HG03342 (cell line): ENCODE measurements around the gene LMAN2.
"Not testable (repeated sequence)": the region's sequence is repeated elsewhere in the genome, so short reads cannot be mapped to it uniquely, and the experiment has no call there.

Source experiments
- ATAC-seq: cut with Tn5 transposase; IDR thresholded peaks from one replicate; pipeline ENCODE4 v1.9.1; 2021; ENCODE audit warnings: mild to moderate bottlenecking, moderate library complexity; ENCODE audit not compliant: unreplicated experiment

LMAN2 gene

DNA sequence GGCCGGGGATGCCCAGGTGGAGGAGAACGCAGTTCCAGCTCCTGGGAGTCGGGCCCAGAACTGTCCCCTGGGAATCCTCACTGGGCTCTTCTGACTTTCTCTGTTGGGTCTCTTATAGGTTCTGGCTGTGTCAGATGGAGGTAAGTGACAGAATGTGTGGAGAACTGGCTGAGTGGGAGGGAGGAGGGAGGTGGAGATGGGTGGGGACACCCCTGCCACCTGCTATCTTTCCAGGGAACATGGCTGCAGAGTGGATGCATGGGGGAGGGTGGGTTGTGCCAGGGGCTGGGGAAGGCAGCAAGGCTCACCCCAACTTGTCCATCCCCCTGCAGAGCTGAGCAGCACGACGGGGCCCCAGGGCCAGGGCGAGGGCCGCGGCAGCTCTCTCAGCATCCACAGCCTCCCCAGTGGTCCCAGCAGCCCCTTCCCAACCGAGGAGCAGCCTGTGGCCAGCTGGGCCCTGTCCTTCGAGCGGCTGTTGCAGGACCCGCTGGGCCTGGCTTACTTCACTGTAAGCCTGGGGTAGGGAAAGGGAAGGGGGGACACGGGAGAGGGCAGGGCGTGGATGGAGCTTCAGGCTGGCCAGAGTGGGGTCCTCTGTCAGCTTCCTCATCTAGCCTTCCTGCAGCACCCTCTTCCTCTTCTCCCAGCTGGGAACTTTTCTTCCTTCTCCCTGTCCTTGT lies 14.5 kb upstream of the LMAN2 start:
- no peak for ATAC-seq

DNA sequence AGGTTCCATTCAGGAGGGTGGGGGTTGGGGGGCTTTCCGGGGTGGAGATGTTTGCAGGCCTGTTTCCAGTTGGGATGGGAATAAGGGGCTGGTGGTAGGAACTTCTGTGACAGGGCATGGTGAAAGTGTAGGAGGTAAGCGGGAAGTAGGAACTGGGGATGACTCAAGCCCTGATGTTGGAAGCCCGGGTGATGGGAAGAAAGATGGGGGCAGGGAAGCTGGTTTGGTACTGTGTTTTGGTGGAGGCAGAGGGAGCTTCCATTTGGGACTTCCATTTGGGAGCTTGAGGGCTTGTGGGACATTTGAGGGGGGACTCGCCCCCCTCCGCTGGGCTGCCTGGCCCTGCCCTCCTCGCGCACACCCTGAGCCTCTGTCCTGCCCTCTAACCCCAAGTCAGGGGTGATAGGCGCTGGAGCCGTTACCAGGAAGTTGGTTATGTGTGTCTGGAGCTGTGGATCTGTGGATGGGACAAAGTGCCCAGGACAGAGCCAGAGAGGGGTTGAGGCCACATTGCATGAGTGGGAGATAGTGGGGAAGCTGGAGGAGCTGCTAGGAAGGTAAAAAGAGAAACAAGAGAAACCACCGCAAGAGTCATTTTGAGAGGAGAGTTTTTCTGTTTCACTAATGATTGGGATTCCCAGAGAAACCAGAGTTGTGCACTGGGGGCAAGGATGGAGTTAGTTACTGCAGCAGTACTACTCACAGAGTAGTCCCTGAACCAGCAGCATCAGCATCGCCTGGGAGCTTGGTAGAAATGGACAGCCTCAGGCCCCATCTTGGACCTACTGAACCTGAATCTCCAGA lies 12.9 kb upstream of the LMAN2 start:
- no peak for ATAC-seq

DNA sequence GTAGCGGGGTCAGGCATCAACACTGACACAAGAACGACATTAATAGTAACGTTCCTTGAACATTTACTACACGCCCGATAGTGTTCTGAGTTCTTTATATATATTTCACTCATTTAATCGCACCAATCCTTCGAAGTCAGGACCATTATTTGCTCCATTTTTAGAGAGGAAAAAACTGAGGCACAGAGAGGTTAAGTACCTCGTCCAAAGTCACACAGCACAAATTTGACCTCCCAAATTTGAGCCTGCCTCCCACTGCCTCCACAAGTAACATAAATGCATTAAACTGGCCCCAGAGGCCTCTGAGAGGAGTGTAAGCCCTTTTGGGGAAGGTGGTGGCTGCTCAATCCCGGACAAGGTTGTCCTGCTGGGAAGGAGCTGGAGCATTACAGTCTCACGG lies 12.1 kb upstream of the LMAN2 start:
- no peak for ATAC-seq

DNA sequence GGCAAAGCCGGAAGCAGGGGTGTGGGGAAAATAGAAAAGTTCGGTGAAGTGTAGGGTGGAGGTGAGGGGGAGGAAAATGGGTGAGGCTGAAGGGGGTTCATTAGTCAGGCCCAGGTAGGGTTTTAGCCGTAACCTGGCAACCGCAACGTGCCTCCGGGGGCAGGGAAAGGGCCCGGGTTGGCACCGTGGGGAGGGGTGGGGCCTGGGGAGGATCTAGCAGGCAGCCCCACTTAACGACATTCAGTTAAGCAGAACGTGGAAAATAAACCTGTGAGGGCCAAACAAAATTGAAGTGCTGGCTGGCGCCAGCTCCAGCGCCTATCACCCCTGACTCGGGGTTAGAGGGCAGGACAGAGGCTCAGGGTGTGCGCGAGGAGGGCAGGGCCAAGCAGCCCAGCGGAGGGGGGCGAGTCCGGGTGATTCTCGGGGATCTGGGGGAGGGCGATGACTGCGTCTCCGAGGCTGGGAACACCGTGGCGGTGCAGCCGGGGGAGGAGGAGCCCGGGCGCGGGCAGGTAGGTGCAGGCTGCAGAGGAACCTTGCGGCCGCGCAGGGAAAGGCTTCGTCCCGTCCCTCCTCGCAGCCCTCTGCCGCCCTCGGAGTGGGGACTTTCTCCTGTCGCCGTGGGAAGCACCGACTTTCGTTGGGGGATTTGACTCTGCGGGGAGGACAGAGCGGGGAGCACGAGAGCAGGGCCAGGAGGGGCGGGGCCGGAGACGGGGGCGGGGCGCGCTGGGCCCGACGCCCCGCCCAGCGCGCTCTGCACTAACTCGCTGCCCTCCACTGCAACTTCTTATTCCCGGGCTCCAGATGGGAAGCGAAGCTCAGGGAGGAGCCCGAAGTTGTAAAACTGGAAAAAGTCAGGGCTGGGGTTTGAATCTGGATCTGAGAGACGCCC lies 11.4 kb upstream of the LMAN2 start:
- ATAC-seq = peak; percentile 45

DNA sequence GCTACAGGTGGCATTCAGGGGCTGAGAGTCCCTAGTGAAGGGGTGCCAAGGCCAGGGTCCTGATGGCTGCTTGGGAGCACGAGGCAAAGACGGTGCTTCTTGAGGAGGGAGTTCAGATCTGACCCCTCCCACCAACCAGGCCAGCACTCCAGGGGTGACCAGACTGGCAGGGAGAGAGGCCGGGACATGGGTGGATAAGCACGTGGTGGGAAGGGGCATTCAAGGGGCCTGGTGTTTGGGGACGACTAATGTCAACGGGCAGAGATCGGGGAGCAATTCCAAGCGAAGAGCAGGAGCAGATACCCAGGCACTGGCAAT lies 10.8 kb upstream of the LMAN2 start:
- no peak for ATAC-seq

DNA sequence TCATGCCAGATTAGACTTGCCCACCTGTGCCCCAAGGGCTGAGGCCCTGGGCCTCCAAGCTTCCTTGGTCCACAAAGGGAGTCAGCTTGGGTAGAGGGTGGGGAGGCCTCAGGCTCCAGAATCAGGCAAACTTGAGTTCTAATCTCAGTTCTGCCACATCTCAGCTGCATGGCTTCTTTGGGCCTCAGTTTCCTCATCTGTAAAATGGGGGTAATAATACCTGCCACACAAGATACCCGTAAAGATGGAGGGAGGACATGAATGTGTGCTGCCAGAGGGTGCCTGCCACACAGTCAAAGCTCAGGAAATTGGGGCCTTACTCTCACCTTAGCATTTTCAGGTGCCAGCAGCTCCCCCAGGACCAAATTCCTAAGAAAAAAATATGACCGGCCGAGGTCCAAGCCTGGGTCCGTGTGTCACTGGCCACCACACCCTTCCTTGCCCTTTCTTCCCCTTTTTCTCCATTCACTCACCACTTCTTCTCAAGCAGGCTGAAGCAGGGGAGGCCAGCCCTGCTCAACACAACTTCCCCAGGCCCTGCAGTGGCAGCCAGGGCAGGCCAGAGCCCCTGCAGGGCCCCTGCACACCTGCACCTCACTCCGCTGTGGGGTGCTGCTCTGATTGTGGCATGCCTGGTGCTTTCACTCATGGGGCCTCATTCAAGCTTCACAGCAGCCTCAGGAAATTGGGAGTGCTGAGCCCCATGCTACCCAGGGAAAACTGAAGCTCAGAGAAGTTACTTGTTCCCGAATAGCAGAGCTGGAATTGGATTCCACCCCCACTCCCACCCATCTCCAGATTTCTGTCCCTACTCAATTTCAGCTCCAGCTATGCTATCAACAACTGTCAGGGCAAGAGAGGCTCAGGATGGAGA lies 10.2 kb upstream of the LMAN2 start:
- no peak for ATAC-seq

DNA sequence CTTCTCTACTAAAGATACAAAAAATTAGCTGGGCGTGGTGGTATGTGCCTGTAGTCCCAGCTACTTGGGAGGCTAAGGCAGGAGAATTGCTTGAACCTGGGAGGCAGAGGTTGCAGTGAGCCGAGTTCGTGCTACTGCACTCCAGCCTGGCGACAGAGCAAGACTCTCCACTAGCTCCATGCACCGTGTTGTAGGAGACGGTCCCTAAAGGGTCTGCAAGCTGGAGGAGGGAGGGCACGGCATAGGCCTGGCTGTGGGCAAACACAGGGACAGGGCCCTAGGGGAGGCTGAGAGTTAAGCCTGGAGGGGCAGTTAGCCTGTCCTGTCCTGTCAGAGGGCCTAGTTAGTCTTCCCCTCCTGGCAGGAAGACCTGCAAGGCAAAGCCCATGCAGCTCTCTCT lies 9.3 kb upstream of the LMAN2 start:
- ATAC-seq = not testable (repeated sequence)

DNA sequence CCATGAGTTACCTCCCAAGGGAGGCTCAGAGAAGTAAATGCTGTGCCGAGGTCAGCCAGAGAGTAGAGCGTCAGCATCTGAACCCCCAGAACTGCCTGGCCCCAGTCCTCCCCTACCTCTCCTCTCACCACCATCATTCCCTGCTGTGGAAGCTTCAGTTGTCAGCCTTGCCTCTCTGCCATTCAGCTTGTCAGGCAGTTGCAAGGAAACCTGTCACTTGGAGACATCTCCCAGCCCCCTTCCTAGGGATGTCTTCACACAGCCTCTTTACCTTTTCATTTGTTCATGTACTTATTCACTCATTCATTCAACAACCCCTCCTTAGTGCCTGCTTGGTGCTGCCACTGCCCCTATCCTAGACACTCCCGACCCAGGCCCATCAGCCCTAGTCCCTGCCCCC lies 8.4 kb upstream of the LMAN2 start:
- no peak for ATAC-seq

DNA sequence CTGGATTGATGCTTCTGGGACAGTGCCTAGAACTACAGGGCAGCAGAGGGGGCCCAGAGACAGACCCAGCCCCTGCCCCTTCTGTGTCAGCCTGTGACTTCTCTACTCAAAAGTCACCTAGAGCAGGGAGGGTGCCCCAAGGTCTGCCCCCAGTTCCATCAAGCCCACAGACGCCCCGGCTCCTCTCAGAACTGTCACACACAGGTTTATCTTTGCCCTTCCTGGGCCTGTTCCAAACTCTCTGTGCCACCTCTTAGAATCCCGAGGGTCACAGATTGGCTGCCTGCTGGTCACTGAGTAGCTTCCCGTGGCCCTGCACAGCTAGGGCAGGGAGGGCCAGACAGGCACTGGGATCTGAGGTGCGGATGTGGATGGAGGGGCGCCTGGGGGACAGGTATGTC lies 8.0 kb upstream of the LMAN2 start:
- ATAC-seq = no peak

DNA sequence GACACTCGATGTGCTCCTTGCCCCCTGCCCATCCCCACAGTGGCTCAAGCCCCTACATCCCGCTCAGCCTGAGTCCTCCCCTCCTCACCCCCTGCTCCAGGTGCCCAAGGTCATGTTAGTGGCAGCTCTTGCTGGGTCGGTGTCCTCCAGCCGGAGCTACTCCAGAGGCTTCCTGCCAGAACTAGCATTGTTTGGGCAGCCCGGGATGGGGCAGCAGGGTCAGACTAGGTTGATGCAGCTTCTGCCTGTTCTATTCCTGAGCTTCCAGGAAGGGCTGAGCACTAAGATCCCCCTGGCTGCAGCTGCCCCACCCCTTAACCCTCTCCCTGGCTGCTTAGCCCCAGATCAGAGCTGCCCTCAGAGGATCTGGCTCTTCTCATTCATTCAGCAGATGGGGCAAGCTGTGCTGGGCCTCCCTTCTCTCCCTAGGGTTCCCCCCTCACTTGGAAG lies 6.9 kb upstream of the LMAN2 start:
- no peak for ATAC-seq

DNA sequence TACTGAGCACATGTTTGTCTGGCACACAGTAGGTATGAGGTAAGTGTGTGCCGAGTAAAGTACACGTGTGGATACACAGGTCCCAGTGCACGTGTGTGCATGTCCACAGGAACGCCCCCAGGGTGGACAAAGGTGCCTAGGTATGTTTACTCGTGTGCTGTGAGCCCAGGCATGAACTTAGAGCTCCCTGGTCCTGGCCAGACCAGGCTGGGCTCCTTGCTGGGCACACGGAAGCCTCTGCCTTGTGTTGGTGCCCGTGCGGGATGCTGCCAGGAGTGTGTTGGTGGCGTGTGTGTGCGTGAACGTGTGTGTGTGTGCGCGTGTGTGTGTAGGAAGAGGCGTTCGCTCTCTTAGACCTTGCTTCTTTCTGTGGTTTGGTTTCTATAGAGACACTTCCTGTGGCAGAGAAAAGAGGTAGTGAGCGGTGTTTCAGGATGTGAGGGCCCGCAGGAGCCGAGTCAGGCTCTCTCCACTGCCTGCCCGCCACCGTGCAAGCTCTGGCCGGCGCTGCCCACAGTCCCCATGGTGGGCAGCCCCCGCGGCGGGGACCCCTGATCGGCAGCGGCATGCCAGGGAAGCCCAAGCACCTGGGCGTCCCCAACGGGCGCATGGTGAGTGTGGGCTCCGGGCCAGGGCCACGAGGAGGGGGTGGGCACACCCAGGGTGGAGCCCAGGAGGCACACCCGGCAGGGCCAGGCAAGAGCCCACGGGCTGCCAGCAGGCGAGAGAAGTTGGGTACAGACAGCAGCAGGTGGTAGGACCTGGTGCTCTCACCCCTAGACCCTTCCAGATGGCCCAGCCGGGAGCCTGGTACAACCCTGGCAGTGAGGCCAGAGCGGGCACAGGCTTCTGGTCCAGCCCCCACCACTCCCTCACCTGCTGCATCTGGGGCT lies 6.2 kb upstream of the LMAN2 start, which contains the start of gene RGS14:
Gene RGS14 (plus strand): TSS at position 466 of the 893 bp plus-strand sequence. CDS start 101 bp downstream, at position 567.
- ATAC-seq = peak; percentile 93

DNA sequence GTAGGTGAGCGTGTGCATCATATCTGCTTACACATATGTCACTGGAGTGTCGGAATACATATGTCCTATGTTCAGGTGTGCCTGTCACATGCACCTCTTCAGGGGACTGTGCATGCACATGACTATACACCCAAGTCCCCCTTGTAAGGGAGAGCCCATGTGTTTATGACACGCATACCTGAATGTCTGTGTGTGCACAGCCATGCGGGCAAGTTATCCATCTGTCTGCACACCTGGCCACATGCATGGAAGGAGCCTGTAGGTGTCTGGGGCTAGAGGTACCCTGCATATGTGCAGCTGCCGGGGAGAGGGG lies 5.6 kb upstream of the LMAN2 start:
- ATAC-seq = no peak

DNA sequence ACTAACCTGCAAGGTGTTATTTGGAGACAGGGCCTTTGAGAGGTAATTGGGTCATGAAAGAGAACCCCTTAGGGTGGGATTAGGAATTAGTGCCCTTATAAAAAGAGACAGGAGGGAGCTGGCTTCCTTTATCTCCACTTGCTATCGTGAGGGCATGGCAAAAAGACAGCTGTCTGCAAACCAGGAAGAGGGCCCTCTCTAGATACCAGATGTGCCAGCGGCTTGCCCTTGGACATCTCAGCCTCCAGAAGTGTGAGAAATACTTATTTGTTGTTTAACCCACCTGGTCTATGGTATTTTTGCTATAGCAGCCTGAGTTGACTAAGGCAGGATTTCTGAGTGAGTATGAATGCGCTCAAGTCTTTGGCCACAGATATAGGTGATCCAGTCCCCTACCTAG lies 5.3 kb upstream of the LMAN2 start:
- ATAC-seq = no peak

DNA sequence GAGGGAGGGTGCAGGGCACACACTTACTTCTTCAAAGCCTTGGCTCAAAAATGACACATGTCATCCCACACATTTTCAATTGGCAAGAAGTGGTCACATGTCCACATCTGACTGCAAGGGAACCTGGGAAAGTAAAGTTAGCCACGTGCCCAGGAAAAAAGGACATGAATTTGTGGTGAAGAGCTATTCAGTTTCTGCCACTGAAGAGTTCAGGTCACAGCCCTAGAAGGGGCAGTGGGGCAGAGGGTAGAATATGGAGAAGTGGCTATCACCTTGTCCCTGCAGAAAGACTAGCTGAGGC lies 4.3 kb upstream of the LMAN2 start:
- ATAC-seq = no peak

DNA sequence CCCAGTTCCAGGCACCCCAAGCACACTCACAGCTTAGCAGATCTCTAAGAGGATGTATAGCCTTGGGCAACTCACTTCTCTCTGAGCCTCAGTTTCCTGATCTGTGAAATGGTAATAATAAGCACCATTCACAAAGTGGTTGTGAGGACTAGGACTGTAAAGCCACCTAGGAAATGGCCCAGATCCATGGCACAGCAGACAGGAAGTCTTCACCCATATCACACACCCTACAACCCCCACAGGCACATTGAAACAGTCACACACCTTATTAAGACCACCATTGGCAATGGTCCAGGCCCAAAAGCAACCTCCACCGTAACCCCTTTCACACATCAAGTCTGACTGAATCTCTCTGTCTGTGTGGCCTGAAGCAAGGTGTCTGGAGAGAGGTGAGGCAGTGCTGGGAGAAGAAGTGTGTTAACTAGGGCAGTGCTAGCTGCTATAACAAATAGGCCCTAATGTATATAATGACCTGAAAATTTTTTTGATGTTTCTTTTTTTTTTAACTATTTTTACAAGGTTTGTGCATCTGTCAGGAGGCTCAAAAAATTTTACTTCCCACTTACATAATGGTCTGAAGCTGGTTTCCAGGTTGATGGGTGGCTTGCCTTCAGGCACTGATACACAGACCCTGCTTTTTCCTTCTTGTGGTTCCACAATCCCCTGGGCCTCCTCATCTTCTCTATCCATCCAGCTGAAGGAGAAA lies 3.8 kb upstream of the LMAN2 start:
- no peak for ATAC-seq

DNA sequence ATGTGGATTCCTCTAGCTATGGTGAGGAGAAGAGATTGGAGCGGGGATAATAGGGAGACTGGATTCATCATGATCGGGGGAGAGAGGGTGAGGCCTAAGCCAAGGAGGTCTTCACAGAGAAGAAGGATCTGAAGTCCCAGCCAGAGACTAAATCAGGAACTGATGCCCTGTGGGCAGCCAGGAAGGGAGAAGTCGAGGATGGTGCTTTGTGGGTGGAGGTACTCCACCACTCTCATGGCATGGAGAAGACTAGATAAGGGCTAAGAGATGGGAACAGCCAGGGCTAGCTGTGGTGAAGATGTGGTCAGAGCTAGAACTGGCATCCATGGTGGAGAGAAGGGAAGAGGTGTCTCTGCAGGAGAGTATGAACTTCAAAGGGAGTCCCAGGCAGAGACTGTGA lies 3.2 kb upstream of the LMAN2 start:
- ATAC-seq = no peak

DNA sequence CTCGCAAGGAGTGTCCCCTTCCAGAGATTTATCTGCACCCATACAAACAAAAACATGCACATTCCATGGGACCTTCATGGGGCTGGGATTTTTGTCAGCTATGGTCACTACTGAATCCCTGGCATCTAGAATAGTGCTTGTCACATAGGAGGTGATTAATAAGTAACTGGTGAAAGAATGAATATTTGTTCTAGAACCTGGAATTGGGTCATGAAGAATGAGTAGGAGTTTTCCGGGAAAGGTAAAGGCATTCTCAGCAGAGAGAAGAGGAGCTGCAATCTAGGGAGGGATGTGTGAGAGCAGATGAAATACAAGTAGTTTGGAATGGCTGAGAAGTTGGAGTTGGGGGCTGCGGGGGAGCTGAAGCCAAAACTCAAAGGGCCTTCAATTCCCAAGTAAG lies 2.8 kb upstream of the LMAN2 start:
- no peak for ATAC-seq

DNA sequence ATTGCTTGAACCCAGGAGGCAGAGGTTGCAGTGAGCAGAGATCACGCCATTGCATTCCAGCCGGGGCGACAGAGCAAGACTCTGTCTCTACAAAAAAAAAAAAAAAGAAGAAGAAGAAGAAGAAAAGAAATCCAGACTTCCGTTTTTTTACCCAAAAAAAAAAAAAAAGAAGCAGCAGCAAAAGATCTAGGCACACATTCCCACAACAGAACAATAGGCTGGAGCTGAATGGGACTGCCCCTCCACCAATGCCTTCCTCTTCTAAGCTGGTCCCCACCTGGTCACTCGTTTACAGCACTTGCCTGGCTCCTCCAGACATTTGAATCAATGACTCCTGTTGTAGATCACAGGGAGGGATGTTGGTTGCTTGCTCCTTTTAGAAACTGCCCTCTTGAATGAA lies 1.6 kb upstream of the LMAN2 start:
- ATAC-seq = no peak

DNA sequence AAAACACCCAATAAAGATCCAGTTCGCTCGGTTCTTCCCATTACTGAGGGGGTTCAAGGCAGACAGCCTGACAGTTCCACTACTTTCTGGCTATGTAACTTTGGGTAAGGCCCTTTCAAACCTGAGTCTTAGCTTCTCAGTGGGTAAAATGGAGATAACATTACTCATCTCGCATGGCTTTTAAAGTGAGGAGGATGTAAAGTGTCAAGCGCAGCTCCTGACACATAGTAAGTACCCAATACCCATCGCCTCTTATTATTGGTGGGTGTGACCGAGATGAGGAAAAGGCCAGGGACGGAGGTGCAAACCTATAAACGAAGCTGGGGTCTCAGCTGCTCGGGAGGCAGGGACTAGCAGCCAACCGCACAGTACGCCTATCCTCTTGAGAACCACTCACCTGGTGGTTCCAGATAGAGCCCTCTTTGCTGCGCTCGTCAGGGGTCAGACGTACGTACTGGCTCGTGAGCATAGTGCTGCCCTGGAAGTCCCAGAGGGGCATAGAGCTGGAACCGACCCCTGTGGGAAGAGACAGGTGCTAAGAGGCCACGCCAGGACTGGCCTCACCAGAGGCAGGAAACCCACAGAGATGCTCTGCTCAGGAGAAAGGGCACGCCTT lies 584 bp downstream of the LMAN2 start:
- no peak for ATAC-seq
